Measurements from ENCODE around the gene FRMD4B.

GRCh38 chr3:69292959-69293574 lies 92.8 kb downstream of the FRMD4B start:
- TF ChIP-seq CTCF (IDR thresholded peaks at IDR 0.05; ENCODE audit: borderline replicate concordance, extremely low read depth, low read length, poor library complexity, severe bottlenecking) (no peak), EZH2 (IDR thresholded peaks at IDR 0.05; ENCODE audit: borderline replicate concordance, low read depth, low read length, severe bottlenecking) (no peak)

Measured in DND-41 (cell line).